Loucy (cell line): Measurements from ENCODE around the gene NAXD.

Experiments used
- CTCF ChIP-seq: fragments of 200-600 bp; sonication (generic); conservative IDR thresholded peaks from 2 replicates; pipeline ENCODE4 v1.5.1; 2014; ENCODE audit warnings: mild to moderate bottlenecking, antibody characterized with exemption, low read length
- EZH2phosphoT487 ChIP-seq: fragments of 200-600 bp; IDR thresholded peaks from 2 replicates; pipeline ENCODE4 v1.6.1; 2018; ENCODE audit warnings: antibody characterized with exemption, mild to moderate bottlenecking, moderate library complexity, borderline replicate concordance

- TF ChIP-seq CTCF (no peak), EZH2phosphoT487 (no peak)
These were observed 13.1 kb downstream of the NAXD start for GRCh38 chr13:110628477-110628793.
